Sciatic nerve (tissue), 2 donors: ENCODE measurements around the gene USP13. TPM values are rescaled to one million over a fixed set of nuclear protein-coding genes. Genes with fewer than 3 reads are reported as not detected.

ENCODE experiments used
- ATAC-seq: fragments of 200-7000 bp; cut with Tn5 transposase; one replicate; pipeline ENCODE4 v1.9.1; 2020; ENCODE audit warnings: mild to moderate bottlenecking, moderate library complexity
- DNase-seq: peaks from one replicate; pipeline ENCODE4 v3.0.0-alpha.2; 2020; ENCODE audit warnings: low spot score
- intact Hi-C: fragments of 100-400 bp; cut with DNase I; formaldehyde crosslinking; loops from one replicate; pipeline ENCODE4 v1.14.2; 2022
- total RNA-seq: library from RNA; stranded (reverse); fragmentation: NEBNext Ultra II Directional; extraction: Animal tissue kit (Norgen Biotek cat#: 25700); gene quantifications from one replicate; pipeline ENCODE4 v1.2.1, GENCODE V29; 2021
- donor health status: DM: no; HTN: no; CAD: no.
- donor health status: DM: no; HTN: no; CAD: no.

The USP13 gene
- total RNA-seq, 1 donor from 2014 or later, result 13.8 TPM

DNA sequence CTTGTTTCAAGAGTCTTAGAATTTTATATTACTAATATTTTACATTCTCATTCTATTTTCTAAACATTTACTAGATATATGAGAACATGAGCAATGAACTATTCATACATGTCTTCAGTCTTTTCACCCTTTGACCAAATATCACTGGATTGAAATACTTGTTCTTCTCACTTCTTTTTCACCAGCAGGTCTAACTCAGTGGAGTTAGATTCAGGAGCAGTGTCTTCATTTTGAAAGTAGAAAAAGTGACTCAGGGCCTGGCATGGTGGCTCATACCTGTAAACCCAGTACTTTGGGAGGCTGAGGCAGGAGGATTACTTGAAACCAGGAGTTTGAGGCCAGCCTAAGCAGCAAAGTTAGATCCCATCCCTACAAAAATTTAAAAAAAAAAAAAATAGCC is 70.8 kb downstream of the USP13 start:
- no peak for DNase-seq
- intact Hi-C loops, result no loop called here
- no peak for ATAC-seq

DNA sequence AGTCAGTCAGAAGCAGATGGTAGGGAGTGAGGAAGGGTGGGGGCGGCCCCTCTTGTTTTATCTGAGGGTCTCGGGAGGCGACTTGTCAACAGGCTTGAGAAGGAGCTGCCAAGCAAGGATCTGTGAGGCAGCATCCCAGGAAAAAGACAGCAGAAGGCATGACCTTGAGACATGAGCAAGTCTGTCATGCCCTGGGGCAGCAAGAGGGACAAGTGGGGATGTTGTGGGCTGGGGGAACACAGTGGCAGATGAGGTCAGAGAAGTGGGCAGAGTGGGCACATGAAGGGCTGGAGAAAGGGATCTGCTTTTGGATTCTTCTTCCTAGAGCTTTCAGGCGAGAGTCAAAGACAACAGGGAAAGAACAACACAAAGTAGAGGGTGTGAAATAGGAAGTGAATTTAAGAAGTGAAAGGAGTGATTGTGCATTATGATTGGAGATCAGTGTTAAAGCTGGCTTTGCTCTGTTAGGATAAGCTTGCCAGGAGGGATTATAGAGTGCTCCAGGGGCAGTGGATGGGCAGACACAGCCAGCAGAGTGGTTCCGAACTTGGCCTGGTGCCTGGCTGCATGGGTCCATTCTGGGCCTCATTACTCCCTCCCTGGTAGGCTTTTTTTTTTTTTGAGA is 73.3 kb downstream of the USP13 start:
- intact Hi-C loops, result no loop called here
- no peak for DNase-seq
- ATAC-seq, result no peak

DNA sequence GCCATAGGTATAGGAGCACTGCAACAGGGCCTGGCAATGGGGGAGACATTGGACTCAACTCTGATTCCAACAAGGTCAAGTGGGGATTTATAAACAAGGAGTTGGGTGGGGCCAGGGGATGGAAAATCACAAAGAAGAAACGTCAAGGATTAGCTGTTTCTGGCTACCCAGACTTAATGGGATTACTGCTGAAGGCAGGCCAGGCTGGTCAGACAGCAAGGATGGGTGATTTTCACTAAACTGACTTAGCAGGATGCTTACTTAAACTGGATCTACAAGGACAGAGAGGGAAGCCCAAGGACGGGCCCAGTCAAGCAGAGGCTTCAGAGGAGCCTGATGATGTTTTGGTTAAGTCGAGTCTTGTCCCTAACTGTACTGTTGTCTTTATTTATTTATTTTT is 76.2 kb downstream of the USP13 start:
- no peak for ATAC-seq
- intact Hi-C loops, result no loop called here
- no peak for DNase-seq

DNA sequence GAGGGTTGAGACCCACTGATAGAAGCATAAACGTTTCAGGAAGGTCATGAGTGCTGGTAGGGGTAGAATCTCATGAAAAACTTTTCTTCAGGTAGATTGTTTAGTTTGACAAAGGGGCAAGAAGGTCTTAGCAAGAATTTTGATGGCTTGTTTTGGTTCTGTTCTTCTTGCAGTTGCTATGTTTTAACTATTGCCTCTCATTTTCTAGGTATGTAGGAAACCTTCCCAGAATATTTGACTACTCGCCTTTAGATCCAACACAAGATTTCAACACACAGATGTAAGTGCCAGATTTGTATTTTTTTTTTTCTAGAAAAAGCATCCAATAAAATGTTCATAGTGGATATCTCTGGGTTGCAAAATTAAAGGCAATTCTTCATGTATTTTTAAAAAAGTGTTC is 77.1 kb downstream of the USP13 start:
- intact Hi-C loops, result no loop called here
- no peak for DNase-seq
- ATAC-seq, result no peak

DNA sequence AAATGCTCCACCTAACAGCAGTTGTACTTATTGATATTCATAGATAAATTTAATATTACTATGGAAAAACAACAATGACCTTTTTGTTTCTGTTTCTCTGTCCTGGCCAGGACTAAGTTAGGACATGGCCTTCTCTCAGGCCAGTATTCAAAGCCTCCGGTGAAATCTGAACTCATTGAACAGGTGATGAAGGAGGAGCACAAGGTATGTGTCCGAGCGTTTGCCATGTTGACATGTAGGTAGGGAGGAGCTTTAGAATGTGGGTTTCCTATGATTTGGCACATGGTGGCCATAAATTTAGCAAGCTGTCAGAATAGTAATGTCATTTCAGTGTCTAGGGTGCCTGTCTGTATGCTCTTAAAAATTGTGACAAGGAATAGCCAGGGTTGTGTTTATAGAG is 77.7 kb downstream of the USP13 start:
- no peak for DNase-seq
- no peak for ATAC-seq
- intact Hi-C loops, result no loop called here

DNA sequence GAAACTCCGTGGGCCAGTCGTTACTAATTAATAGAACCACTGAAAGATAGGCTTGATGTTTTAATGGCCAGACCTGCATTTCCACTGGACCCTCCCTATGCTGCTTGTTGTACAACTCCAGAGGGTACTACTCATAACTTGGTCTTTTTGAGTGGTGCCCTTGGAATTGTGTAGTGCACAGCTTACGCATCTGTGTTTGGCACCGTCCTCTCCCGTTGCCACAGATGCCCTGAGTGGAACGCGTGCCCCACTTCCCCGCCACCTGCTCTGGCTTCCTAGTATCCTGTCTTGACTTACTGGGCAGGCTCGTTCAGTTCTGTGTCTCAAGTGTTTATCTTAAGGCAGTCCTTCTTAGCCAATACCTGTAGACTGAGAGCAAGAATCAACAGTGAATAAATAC is 78.7 kb downstream of the USP13 start:
- DNase-seq (no peak), ATAC-seq (no peak)
- intact Hi-C loops, result no loop called here

DNA sequence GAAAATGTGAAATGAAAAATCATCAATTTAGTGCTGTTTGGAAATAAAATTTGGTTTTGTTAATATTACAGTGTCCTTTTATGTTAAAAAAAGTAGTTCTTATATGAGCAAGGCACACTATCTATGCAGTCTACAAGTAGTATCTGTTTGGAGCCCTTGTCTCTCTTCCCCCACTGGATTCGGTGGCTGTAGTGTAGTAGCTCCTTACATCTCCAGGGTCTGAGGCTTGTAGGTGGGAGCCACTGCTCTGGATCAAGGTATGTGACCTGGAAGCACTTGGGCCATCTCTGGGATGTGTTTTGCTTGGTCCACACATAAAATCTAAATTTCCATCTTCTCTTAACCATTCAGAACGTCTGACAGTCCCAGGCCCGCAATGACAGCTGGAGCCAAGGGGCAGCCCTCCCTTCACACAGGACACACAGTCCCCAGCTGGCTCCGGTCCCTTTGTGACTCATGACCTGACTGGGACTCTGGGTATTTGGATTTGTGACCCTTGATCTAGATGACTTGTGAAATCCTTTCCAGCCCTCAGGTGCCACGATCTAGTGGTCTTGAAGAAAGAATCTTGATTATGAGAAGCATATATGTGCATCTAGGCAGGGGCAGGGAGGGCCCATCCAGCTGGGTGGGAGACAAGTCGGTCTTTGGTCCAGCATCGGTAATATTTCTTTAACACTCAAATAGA is 80.0 kb downstream of the USP13 start:
- no peak for DNase-seq
- intact Hi-C loops, result no loop called here
- no peak for ATAC-seq

DNA sequence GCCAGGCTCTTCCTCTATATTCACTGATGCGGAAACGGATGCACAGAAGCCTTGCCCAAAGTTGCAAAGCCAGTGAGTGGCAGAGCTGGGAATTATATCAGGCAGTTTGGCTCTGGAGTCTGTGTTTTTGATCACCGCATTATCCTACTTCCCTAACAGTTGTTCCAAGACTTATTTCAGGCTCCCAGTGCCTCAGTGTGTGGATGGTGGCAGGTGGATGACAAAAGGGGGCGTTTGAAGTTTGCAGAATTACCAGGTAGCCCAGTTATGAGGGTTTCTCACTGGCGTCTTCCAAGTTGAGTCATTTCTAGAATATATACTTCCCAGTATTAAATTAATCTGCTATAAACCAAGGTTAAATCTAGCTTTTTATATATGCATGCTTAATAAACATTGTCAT is 81.0 kb downstream of the USP13 start:
- DNase-seq, result no peak
- intact Hi-C loops, result no loop called here
- ATAC-seq, result no peak

DNA sequence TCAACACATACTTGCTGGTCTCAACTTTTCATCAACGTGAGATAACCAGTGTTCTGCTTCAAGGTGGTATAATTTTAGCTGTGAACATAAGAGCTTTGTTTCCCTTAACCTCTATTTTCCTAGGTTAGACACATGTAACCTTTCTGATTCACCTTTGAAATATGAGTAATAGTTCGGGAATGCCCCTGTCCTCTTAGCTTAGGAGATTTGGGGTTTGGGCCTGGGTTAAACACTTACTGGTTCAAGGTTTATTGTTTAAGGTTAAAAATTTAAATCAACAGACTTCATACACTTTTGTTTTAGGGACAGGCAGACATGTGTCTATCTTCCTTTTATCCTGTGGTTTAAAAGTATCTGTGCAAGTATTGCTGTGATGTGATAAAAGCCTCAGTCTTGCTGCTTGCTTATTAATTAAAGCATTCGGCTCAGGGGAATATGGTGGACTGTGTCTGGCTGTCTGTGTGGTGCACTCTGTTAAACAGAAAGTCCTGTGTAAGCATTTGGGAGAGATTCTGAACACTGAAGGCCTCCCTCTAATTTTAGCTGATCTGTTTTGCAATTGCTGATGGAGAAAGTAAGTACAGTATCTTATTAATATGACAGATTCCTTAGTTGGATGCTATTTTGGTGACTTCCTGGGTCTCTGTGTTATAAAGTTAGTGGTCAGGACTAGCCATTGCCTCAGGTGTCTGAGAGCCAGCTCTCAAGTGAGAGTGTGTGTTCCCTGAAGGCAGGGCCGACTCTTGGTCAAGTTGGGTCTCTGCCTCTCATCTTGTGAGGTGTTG is 81.8 kb downstream of the USP13 start:
- DNase-seq (no peak), ATAC-seq (no peak)
- intact Hi-C loops, result no loop called here

DNA sequence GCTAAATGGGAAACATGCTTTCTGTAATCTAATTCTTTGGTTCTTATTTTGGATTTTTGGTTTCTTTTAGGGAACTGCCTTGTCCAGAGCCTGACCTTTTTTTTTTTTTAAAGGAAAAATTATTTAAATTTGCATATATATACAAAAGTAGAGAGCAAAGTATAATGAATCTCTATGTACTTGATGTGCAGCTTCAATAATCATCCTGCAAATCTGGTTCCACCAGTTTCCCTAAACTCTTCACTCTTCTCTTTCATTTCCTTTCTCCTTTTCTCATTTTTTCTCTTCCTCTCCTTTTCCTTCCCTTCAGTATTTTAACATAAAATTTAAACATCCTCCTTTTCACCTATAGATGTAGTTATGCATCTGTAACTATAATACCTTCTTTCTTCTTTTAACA is 82.5 kb downstream of the USP13 start:
- intact Hi-C loops, result no loop called here
- DNase-seq (no peak), ATAC-seq (no peak)

DNA sequence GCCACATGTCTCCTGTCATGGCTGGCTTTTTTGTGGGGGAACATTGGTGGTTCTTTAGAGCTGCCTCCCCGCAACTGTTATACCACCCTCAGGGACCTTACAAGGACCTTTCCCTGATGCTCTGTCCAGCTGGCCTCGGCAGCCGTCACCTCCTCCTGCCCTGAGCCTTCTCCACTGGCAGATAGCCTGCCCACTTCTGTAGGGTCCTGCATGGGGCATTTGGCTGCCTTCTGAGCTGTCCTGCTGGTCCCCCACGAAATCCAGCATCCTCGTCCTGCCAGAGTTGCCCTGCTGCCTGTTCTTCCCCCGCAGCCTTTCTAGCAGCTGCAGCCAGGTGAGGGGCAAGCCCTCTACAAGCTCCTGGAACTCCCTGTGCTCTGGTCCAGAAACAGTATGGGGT is 86.2 kb downstream of the USP13 start:
- peak; percentile 32 for ATAC-seq
- DNase-seq, result no peak
- intact Hi-C loops, result no loop called here

DNA sequence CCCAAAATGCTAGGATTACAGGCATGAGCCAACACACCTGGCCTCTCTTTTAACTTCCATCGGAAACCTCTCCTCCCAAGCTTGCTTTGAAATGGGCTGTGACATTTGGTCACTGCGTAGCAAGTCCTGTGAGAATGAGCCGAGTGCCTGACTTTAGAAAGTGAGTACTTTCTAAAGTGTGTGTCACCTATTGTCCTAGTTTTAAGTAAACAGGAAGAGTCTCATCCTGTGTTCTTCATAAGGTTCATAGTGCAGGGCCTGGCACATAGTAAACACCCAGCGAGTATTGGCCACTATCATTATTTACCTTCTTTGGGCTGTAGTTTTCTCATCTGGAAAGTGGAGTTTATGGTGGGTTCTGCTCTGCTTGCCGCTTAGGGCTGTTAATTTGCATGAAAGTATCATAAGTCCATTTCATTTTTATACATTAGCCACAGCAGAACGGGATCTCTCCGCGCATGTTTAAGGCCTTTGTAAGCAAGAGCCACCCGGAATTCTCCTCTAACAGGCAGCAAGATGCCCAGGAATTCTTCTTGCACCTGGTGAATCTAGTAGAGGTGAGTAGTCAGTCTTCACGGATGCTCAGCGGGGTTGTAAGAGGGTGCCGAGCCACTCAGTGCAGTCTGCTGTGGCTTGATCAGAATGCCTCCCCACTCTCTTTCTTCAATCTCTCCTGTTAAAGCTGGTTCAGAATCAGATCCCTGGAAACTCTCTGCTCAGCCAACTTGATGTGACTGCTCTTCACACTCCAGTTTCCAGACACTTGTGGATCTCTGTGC is 87.2 kb downstream of the USP13 start:
- ATAC-seq (no peak), DNase-seq (no peak)
- intact Hi-C loops, result no loop called here

DNA sequence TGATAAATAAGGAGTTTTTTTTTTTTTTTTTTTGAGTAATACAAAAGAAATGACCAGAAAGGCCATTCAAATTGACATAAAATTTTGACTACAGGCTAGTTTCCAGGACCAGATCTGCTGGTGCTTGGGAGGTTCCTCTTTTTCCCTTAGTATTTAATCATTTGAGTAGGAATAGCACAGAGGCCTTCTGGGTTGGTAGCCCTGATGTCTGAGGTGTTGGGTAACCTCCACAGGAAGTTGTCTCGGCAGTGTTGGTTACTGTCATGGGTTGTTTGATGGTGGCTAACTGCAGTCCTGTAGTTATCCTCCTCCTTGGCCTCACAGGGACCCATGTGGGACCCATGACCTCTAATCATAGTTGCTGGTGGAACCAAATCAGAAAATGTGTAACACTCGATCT is 91.1 kb downstream of the USP13 start:
- DNase-seq (no peak), ATAC-seq (no peak)
- intact Hi-C loops, result no loop called here

DNA sequence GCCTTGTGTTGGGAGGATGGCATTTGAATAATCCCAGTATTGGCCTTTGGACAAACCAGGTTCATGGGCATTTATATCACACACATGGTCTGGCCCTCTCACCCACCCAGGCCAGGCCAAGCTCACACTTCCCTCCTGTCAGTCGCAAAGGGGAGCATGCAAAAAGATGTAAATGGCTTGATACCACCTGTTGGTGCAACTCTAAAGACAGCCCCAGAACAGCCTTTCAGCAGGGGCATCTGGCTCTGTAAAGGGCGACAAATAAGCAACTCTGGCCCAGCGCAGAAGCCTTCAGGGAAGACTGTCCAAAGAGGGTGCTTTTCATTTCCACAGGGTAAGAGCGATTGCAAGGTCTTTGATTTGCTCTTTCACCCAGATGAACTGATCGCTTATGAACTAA is 91.8 kb downstream of the USP13 start:
- intact Hi-C loops, result no loop called here
- ATAC-seq (no peak), DNase-seq (no peak)

DNA sequence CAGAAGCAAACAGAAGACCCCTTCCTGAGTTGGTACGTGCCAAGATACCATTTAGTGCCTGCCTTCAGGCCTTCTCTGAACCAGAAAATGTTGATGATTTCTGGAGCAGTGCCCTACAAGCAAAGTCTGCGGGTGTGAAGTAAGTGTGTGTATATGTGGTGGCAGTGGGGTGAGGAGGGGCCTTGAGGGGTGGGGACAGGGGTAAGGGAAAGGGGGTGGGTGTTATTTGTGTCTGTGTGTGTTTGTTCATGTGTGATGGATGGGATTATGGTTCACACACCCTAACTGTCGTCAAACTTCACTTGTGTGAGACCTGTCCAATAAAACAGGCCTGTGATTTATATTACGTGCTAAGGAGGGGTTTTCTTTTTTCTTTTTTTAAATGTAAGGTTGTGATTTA is 92.2 kb downstream of the USP13 start:
- ATAC-seq (no peak), DNase-seq (no peak)
- intact Hi-C loops, result no loop called here

DNA sequence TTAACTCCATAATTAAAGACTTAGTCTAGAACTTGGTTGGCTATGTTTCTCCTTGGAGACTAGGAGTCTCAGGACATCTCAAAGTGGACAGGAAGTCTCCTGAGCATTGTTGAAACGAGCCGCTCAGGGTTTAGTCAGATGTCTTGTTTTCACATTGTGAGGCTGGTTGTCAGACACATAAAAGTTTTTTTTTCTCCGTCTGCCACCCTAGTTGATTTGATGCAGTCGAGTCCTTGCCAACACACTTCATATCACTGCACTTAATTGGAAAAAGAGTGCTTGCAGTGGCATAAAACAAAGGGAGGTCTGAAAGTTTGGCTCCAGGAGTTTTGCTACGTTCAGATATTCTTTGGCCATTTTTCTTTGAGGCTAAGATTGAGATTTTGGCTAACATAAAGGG is 92.9 kb downstream of the USP13 start:
- DNase-seq (no peak), ATAC-seq (no peak)
- intact Hi-C loops, result no loop called here

DNA sequence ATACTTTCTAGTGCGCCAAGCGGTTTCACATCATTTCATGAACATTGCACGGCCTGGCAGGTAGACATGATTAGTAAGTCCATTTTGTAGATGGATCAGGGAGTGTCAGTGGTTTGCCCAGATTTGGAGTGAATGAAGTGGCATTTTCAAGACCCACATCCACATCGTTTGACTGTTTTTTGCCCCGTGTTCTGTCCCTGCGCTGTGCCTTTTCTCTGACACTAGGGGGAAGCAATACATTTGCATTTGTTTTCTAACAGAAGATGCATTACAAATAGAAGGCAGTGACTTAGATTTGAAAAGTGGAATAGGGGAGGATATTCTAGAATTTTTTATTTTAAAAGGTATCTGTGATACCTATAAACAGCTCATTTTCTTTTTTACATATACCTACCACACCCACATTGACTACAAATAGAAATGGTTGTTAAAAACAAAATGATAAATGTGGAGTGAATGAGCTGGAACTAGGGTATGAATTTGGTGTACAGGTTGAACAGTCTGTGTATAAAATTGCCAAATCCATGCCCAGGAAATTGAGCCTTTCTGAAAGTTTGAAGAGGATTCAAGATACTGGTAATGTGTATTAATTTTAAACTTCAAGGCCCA is 98.0 kb downstream of the USP13 start:
- ATAC-seq (no peak), DNase-seq (no peak)
- intact Hi-C loops, result no loop called here

DNA sequence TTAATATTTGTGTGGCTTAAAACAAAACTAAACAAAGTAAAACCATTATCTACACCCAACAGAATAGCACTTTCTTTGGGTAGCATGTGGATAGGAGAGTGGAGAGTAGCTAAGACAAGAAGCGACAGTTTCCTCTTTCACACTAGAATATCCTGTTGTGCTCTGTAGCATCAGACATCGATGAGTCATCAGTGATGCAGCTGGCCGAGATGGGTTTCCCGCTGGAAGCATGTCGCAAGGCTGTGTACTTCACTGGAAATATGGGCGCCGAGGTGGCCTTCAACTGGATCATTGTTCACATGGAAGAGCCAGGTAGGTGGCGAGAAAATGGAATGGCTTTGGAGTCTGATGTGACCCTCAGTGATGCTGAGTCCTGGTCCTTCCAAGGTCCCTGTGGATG is 108.1 kb downstream of the USP13 start:
- ATAC-seq (no peak), DNase-seq (no peak)

DNA sequence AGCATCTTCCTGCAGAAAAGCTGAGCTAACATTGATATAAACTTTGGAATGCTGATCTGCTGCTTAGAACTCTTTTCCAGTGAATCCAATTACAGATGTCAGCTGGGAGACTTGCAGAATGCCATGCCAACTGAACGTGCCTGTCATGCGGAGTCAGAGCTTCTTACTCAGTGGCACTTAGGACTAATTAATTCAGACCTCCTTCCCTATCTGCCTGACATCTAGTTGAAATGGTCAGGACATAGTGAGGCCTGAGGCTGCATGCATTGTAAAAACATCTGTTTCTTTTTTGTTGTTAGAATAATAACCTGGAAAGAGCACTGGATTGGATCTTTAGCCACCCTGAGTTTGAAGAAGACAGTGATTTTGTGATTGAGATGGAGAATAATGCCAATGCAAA is 112.6 kb downstream of the USP13 start:
- DNase-seq (no peak), ATAC-seq (no peak)
- intact Hi-C loops, result no loop called here

More for the DNA sequence above, 108.1 kb downstream of the USP13 start:
- intact Hi-C loops, result no loop called here
